Prostate gland (tissue), 2 donors: ENCODE data around the gene SPEN.

Experiments used
- CTCF ChIP-seq, 4 experiments: fragments of 200-600 bp in 2 of 4; fragments of 450-650 bp in 2 of 4; sonication (generic) in 2 of 4; IDR thresholded peaks; 1 replicate in 3 of 4; 2 replicates in 1 of 4; pipeline ENCODE4 v1.5.1; 2016 to 2019; ENCODE audit warnings: antibody characterized with exemption in 4 of 4, mild to moderate bottlenecking in 2 of 4, moderate library complexity in 2 of 4
- POLR2A ChIP-seq: fragments of 450-650 bp; IDR thresholded peaks from one replicate; pipeline ENCODE4 v1.6.1; 2016; ENCODE audit warnings: antibody characterized with exemption, mild to moderate bottlenecking
- POLR2AphosphoS5 ChIP-seq: sonication (generic); formaldehyde crosslinking; IDR thresholded peaks from one replicate; pipeline ENCODE4 v1.6.1; 2017; ENCODE audit warnings: antibody characterized with exemption

GRCh38 chr1:15931884-15932283 lies 84.4 kb downstream of the SPEN start:
- TF ChIP-seq POLR2AphosphoS5: no peak
- no peak for TF ChIP-seq POLR2A
- TF ChIP-seq CTCF (IDR thresholded peaks at IDR 0.05): no peak
